ENCODE results near the gene CHD9.
A peak's percentile ranks its signal among the peaks of the same experiment; 100 is the strongest.
"Not testable (repeated sequence)": the region's sequence is repeated elsewhere in the genome, so short reads cannot be mapped to it uniquely, and the experiment has no call there.

Gene CHD9

GRCh38 chr16:53135329-53135728, 80.5 kb downstream of the CHD9 start:
- DNase-seq: no peak

GRCh38 chr16:53142823-53143568, 88.2 kb downstream of the CHD9 start:
- DNase-seq: no peak

- DNase-seq: no peak
These were observed 92.8 kb downstream of the CHD9 start for GRCh38 chr16:53147500-53148065.

GRCh38 chr16:53150769-53151168, 96.0 kb downstream of the CHD9 start:
- DNase-seq: no peak

- no peak for DNase-seq
These were observed 97.5 kb downstream of the CHD9 start for GRCh38 chr16:53152329-53152728.

GRCh38 chr16:53153130-53153529, 98.3 kb downstream of the CHD9 start:
- DNase-seq: no peak

- DNase-seq: no peak
These were observed 99.7 kb downstream of the CHD9 start for GRCh38 chr16:53154513-53154912.

- DNase-seq: no peak
These were observed 101.7 kb downstream of the CHD9 start for GRCh38 chr16:53156516-53156915.

- peak; percentile 69 for DNase-seq
These were observed 105.1 kb downstream of the CHD9 start for GRCh38 chr16:53159781-53160436.

GRCh38 chr16:53166099-53166498, 111.3 kb downstream of the CHD9 start:
- DNase-seq: no peak

- DNase-seq: no peak
These were observed 114.0 kb downstream of the CHD9 start for GRCh38 chr16:53168744-53169143.

- no peak for DNase-seq
These were observed 117.7 kb downstream of the CHD9 start for GRCh38 chr16:53172517-53172916.

GRCh38 chr16:53175118-53175517, 120.3 kb downstream of the CHD9 start:
- DNase-seq: no peak

GRCh38 chr16:53176434-53176833, 121.6 kb downstream of the CHD9 start:
- no peak for DNase-seq

GRCh38 chr16:53183442-53183841, 128.7 kb downstream of the CHD9 start:
- no peak for DNase-seq

- not testable (repeated sequence) for DNase-seq
These were observed 130.9 kb downstream of the CHD9 start for GRCh38 chr16:53185741-53186140.

- DNase-seq: no peak
These were observed 133.0 kb downstream of the CHD9 start for GRCh38 chr16:53187775-53188174.

GRCh38 chr16:53191413-53191812, 136.6 kb downstream of the CHD9 start:
- DNase-seq: no peak

- DNase-seq: no peak
These were observed 144.1 kb downstream of the CHD9 start for GRCh38 chr16:53198933-53199332.

GRCh38 chr16:53201900-53202299, 147.1 kb downstream of the CHD9 start:
- no peak for DNase-seq

GRCh38 chr16:53202398-53202797, 147.6 kb downstream of the CHD9 start:
- no peak for DNase-seq

- peak; percentile 20 for DNase-seq
These were observed 153.3 kb downstream of the CHD9 start for GRCh38 chr16:53207810-53208752.

- no peak for DNase-seq
These were observed 154.6 kb downstream of the CHD9 start for GRCh38 chr16:53209429-53209828.

Measured in CD4-positive, alpha-beta T cell treated with Interleukin-21 for 1 hour (primary cell).